ENCODE measurements around the gene CELF6.

The CELF6 gene

GRCh38 chr15:72338148-72338547, 18.2 kb upstream of the CELF6 start:
- Histone ChIP-seq H3K4me1 (ENCODE audit: control insufficient read depth, low read length) (no peaks in the 10 kb centered on the region), H3K4me2 (ENCODE audit: low read length) (no peak overlapping the region), H3K36me3 (ENCODE audit: control insufficient read depth, low read length) (no peaks in the 10 kb centered on the region), H3K27me3 (ENCODE audit: control insufficient read depth, low read length) (no peaks in the 10 kb centered on the region), H3K9me3 (ENCODE audit: control insufficient read depth, insufficient read depth, low read length) (no peaks in the 10 kb centered on the region), H3F3A (ENCODE audit: control insufficient read depth, insufficient read depth) (no peaks in the 10 kb centered on the region), H3K79me2 (ENCODE audit: control insufficient read depth, low read length) (no peaks in the 10 kb centered on the region), H3K9me2 (replicated peaks; ENCODE audit: control insufficient read depth, low read length) (no peaks in the 10 kb centered on the region), H3K4me3 (ENCODE audit: low read length) (no peak overlapping the region), H4K20me1 (ENCODE audit: control insufficient read depth, insufficient read depth, low read depth, low read length) (no peaks in the 10 kb centered on the region), H3K27ac (ENCODE audit: low read depth, low read length) (no peak overlapping the region)
- no peak for TF ChIP-seq CTCF (IDR thresholded peaks at IDR 0.05; ENCODE audit: low read depth, low read length, poor library complexity, severe bottlenecking)
- TF ChIP-seq EZH2phosphoT487 (IDR thresholded peaks at IDR 0.05; ENCODE audit: borderline replicate concordance, low read length), result no peak

GRCh38 chr15:72334842-72335241, 14.9 kb upstream of the CELF6 start:
- Histone ChIP-seq H4K20me1 (ENCODE audit: control insufficient read depth, insufficient read depth, low read depth, low read length) (no peaks in the 10 kb centered on the region), H3K4me3 (ENCODE audit: low read length) (no peak overlapping the region), H3F3A (ENCODE audit: control insufficient read depth, insufficient read depth) (no peaks in the 10 kb centered on the region), H3K4me1 (ENCODE audit: control insufficient read depth, low read length) (no peaks in the 10 kb centered on the region), H3K9me3 (ENCODE audit: control insufficient read depth, insufficient read depth, low read length) (no peaks in the 10 kb centered on the region), H3K79me2 (ENCODE audit: control insufficient read depth, low read length) (no peaks in the 10 kb centered on the region), H3K27me3 (ENCODE audit: control insufficient read depth, low read length) (no peaks in the 10 kb centered on the region), H3K4me2 (ENCODE audit: low read length) (no peak overlapping the region), H3K36me3 (ENCODE audit: control insufficient read depth, low read length) (no peaks in the 10 kb centered on the region), H3K27ac (ENCODE audit: low read depth, low read length) (no peak overlapping the region), H3K9me2 (replicated peaks; ENCODE audit: control insufficient read depth, low read length) (no peaks in the 10 kb centered on the region)
- TF ChIP-seq CTCF (IDR thresholded peaks at IDR 0.05; ENCODE audit: low read depth, low read length, poor library complexity, severe bottlenecking) (no peak), EZH2phosphoT487 (IDR thresholded peaks at IDR 0.05; ENCODE audit: borderline replicate concordance, low read length) (no peak)

GRCh38 chr15:72331021-72331420, 11.1 kb upstream of the CELF6 start:
- Histone ChIP-seq H3K9me2 (replicated peaks; ENCODE audit: control insufficient read depth, low read length) (no peaks in the 10 kb centered on the region), H3K9me3 (ENCODE audit: control insufficient read depth, insufficient read depth, low read length) (no peaks in the 10 kb centered on the region), H4K20me1 (ENCODE audit: control insufficient read depth, insufficient read depth, low read depth, low read length) (no peaks in the 10 kb centered on the region), H3K4me1 (ENCODE audit: control insufficient read depth, low read length) (no peaks in the 10 kb centered on the region), H3F3A (ENCODE audit: control insufficient read depth, insufficient read depth) (no peaks in the 10 kb centered on the region), H3K79me2 (ENCODE audit: control insufficient read depth, low read length) (no peaks in the 10 kb centered on the region), H3K4me3 (ENCODE audit: low read length) (no peak overlapping the region), H3K36me3 (ENCODE audit: control insufficient read depth, low read length) (no peaks in the 10 kb centered on the region), H3K27ac (ENCODE audit: low read depth, low read length) (no peak overlapping the region), H3K27me3 (ENCODE audit: control insufficient read depth, low read length) (no peaks in the 10 kb centered on the region), H3K4me2 (ENCODE audit: low read length) (no peak overlapping the region)
- no peak for TF ChIP-seq EZH2phosphoT487 (IDR thresholded peaks at IDR 0.05; ENCODE audit: borderline replicate concordance, low read length)
- TF ChIP-seq CTCF (IDR thresholded peaks at IDR 0.05; ENCODE audit: low read depth, low read length, poor library complexity, severe bottlenecking), result no peak

GRCh38 chr15:72323752-72324151, 3.8 kb upstream of the CELF6 start:
- Histone ChIP-seq H3K4me3 (ENCODE audit: low read length) (no peak overlapping the region), H3K4me2 (ENCODE audit: low read length) (no peak overlapping the region)
- TF ChIP-seq EZH2phosphoT487 (IDR thresholded peaks at IDR 0.05; ENCODE audit: borderline replicate concordance, low read length), result no peak
- TF ChIP-seq CTCF (IDR thresholded peaks at IDR 0.05; ENCODE audit: low read depth, low read length, poor library complexity, severe bottlenecking), result no peak

More at GRCh38 chr15:72323752-72324151, 3.8 kb upstream of the CELF6 start:
- H4K20me1 ChIP-seq (ENCODE audit: control insufficient read depth, insufficient read depth, low read depth, low read length), result no peaks in the 10 kb centered on the region
- peaks cover 9% of the 10 kb centered on the region for H3K4me1 ChIP-seq (ENCODE audit: control insufficient read depth, low read length)
- H3K9me2 ChIP-seq (replicated peaks; ENCODE audit: control insufficient read depth, low read length), result no peaks in the 10 kb centered on the region
- no peaks in the 10 kb centered on the region for H3F3A ChIP-seq (ENCODE audit: control insufficient read depth, insufficient read depth)
- H3K27ac ChIP-seq (ENCODE audit: low read depth, low read length), result no peak overlapping the region
- H3K9me3 ChIP-seq (ENCODE audit: control insufficient read depth, insufficient read depth, low read length), result no peaks in the 10 kb centered on the region; the same call in 1 of the 2 replicates
- no peaks in the 10 kb centered on the region for H3K36me3 ChIP-seq (ENCODE audit: control insufficient read depth, low read length)
- H3K27me3 ChIP-seq (ENCODE audit: control insufficient read depth, low read length), result peaks cover 4% of the 10 kb centered on the region; the same call in 1 of the 2 replicates
- H3K79me2 ChIP-seq (ENCODE audit: control insufficient read depth, low read length), result no peaks in the 10 kb centered on the region
